ENCODE measurements around the gene MORN4.

GRCh38 chr10:97589479-97589878 lies 43.8 kb downstream of the MORN4 start, which contains the start of gene C10orf62:
- TF ChIP-seq CTCF (optimal IDR thresholded peaks at IDR 0.05 in 1 of 3, IDR thresholded peaks at IDR 0.05 in 1 of 3, conservative IDR thresholded peaks at IDR 0.05 in 1 of 3; ENCODE audit: extremely low read depth in 1 of 3, insufficient read depth in 2 of 3, low read length in 3 of 3) (no peak), EZH2 (IDR thresholded peaks at IDR 0.05; ENCODE audit: low read length) (no peak)
